Activated naive CD8-positive, alpha-beta T cell treated with anti-CD3 and anti-CD28 coated beads, Interleukin-2, amount 50 U/mL, for 16 hours (primary cell): ENCODE measurements around the gene MTM1.

Experiments
- DNase-seq: peaks from one replicate; pipeline ENCODE4 v3.0.0-alpha.2; 2020; ENCODE audit warnings: low read depth, low spot score

The MTM1 gene

DNA sequence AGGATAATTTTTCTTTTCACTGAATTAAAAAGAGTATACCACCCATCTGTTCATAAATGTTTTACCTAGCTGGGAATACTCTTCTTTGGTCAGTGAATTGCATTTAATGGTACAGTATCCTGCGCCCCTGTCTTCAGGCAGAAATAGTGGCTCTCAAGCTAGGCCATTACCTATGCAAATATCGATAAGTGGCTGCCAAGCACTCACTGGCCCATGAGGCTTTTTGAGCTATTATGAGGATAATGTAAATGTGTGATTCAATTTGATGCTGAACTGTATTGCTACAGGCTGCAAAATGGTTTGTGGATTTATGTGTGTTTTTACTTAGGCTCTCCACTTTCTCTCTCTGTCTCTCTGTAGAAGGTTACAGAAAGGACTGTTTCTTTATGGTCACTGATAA, 94.7 kb downstream of the MTM1 start:
- DNase-seq = no peak

DNA sequence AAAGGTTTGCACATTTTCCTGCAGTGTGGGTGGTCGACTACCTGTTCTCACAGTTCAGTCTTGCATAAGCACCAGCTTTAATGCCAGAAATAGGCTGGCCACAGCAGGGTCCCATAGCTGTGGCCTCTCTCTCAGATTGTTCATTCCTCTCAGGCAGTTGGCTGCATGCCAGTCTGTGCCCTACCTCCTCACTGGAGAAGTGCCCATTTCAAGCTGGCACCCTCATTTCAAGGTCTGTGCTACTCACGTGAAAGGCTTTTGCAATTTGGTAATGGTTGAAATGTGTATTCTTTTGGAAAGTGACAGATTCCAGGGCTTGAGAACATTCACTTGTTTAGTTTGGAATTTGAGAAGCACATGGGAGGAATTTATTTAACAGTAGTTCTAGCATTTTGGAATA, 95.9 kb downstream of the MTM1 start:
- no peak for DNase-seq

DNA sequence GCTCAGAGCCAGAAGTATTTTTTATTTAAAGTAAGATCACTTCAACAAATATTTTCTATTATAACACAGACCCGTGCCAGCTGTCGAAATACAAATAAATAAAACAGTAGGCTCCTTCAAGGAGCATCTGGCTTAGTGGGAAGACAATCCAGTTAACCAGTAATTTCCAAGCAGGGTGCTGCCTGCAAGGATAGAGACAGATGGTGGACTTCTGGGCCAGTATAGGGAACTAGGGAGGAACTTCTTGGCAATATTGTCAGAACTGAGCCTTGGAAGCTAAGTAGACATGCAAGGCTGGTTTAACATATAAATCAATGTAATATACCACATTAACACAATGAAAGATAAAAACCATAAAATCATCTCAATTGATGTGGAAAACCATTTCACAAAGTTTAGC, 107.8 kb downstream of the MTM1 start:
- no peak for DNase-seq

DNA sequence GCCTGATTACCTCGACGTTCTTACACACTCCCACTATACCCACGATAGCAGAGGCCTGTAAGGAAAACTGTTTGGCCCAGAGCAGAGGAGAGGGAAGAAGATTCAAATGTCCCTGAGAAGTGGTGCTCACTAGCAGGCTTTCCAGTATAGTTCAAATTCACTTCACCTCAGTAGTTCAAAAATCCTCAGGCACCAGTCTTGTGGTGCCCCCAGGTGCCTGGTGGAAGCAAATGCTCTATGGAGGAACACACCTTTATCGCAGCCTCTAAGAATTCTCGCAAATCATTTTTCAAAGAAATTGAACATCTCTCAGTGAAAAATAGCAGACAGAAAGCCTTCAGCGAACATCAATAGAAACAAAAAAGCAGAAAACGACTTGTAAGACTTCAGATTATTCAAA, 112.6 kb downstream of the MTM1 start:
- DNase-seq = no peak

DNA sequence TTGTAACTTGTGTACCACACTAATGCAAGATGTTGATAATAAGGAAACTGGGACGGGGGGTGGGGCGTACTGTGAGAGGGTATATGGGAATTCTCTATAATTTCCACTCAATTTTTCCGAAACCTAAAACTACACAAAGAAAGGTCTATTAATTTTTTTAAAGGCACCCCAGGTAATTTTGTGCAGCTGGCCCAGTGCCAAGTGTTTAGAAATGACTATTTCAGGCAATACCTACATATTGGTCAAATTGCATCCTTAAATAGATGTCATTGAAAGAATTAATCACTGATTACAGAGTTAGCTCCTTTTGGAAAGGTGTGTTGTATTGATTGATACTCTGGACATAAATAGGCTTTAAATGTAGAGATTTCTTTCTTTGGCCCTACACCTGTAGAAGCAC, 114.7 kb downstream of the MTM1 start:
- DNase-seq = no peak

DNA sequence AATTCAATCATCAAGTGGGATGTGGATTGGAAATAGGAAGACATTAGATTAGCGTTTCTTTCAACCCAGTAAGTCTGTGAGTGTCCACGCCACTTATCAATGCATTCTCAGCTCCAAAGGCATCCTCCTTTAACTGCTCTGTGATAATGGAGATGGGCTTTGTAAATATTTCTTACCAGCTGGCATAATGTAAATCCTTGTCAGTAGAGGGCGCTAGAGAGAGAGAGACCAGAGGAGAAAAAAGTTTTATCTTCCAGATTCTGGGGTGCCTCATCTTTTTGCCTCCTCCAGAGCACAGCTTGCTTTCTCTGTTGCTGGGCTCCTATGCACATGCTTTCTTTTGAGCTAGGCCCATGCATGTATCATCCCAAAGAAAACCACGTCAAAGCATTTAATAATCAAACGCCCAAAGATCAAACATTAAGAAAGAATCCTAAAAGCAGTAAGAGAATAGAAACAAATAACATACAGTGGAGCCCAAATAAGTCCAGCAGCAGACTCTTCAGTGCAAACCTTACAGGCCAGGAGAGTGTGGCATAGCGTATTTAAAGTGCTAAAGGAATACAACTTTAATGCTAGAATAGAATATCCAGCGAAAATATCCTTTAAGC, 115.2 kb downstream of the MTM1 start:
- no peak for DNase-seq

DNA sequence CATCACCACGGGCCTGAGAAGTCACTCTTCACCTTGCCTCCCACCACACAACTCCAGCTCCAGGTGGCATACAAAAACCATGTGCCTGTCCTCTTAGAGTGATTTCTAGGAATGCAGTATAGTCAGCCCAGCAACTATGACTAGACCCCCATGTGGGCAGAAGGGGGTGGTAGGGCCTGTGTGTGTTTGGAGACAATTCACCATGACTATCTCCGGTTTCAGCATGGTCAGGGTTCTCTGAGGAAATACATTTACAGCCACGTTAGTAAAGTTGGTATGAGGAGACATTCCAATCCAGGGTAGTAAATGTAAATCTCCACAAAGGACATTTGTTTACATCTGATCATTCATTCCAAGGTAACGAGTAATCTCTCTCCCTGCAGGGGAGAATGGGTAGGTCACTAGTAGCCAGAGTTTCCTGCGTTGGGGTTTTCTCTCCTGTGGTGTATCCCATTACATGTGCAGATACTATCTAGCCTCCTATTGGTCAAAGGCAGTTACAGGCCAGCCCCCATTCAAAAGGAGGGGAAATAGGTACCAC, 120.6 kb downstream of the MTM1 start:
- no peak for DNase-seq

DNA sequence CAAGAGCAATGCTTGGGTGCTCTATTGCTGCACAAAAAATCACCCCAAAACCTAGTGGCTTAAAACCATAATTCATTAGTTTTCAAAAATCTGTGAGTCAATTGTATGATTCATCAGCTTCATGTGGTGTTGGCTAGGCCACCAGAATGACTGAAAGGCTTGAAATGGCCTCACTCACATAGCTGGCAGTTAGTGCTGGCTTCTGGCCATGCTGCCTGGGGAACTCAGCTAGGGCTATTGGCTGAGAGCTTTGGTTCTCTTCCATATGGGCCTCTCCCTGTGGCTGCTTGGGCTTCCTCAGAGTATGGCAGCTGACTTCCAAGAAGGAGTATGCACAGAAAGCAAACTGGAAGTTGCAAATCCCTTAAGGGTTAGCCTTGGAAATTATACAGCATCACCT, 121.7 kb downstream of the MTM1 start:
- no peak for DNase-seq

DNA sequence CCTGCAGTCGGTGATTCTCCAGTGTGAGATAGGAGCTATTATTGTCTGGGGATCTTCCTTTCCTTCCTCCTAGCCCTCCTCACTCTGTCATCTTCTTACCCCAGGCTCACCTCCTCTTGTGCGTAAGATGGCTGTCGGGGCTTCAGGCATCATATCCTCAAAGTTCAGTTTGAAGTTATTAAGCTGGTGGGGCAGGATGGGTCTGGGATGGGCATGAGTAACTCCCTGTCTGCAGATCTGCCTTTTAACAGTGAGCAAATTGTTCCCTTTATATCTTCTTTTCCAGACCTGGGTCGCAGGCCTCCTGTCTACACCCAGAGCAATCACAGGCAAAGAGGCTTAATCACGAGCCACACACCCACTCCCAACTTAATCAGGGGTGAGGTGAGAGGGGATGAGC, 123.9 kb downstream of the MTM1 start:
- DNase-seq = no peak

DNA sequence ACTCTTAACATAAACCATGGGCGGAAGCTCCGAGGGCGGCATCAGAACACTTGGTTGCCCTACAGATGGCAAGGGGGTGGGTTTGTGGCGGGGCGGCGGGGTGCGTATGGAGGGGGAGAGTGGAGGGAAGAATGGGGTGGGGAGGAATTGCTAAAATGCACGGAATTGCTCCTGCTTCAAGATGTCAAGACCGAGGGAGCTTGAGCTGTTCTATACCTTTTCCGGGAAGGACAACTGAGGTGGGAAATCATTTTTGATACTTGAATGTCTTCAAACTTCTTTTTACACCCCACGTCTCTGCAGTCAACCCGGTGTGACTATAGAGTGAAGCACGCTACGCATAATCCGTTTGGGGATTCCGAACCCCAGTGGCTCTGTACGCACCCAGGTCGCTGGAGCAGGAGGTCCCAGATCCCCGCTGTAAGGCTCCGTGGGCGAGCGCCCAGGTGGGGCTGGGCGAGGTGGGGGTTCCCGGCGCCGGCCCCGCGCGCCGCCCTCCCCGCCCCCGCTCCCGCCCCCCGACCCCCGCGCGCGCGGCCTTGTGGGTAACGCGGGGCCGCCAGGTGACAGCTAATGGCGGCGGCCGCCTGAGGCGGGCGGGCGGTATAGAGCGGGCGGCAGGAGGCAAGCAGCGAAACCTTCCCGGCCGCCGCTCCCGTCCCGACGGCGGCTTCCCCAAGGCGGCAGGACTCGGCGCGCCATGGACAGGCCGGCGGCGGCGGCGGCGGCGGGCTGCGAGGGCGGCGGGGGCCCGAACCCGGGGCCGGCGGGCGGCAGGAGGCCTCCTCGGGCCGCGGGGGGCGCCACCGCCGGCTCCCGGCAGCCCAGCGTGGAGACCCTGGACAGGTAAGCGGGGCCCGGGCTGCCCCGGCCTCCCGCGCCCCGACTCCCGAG, 124.7 kb downstream of the MTM1 start, which contains the start of gene MTMR1:
TSS of gene MTMR1 (plus strand) at position 566 of the 894 bp plus-strand sequence. CDS start at position 701, 135 bp downstream.
- no peak for DNase-seq

DNA sequence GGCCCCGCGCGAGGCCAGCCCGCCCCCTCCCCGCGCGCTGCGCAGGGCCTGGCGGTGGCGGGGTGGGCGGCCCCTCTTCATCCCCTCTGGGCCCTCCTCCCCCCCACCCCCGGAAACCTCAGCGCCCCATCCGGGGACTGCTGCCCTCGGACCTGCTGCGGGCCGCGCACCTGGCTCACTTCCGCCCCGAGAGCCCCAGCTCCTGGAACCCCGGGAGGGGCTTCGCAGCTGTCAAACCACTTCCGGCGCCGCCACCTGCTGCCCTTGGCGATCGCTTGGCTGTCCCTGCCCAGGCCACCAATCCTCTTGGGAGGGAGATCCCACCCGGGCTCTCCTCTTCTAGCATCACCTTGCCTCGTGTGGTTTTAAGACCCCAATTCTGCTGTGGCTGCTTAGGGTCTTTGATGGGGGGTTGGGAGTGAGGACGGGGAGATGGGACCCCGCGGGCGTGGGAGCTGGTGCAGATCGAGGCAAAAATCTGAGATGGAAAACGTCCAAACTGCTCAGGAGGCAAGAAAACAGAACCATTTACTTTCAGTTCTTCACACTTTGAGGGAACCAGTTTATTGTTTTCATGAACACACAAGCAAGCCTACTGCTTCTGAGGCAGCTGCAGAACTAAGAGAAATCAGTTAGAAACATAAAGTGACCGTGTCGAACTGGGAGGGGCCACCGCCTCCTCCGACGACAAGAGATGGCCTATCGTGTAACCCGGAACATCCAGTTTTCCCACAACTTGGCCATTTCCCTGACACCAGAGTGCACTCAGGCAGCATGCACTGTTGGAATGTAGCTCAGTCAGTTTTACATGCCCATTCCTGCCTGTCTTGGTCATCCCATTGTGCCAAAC, 125.5 kb downstream of the MTM1 start:
- no peak for DNase-seq

DNA sequence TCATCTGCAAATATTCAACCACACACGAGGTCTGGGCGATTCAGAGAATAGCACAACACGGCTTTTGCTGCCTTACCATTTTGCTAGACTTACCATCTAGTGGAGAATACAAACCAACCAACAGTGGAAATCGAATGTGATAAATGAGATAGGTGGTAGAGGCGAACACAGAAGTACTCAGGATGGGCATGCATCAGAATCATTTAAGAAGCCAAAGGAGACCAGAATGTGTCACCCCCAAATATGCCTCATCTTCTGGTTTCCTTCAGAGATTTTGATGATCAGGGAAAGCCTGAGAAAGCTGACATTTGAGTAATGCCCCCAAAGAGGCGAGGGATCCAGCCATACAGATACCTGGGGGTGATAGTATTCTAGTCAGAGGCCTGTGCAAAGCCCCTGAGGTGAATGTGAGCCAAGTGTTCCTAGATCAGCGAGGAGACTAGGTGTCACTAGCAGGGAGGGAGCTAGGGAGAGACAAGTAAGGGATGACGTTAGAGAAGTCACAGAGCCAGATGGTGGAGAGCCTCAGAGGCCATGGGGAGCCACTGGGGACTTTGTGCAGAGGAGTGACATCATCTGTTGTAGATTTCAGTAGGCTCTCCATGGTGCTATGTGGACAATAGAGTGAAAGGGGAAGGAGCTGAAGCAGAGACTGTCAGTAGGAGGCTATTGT, 126.5 kb downstream of the MTM1 start:
- no peak for DNase-seq

DNA sequence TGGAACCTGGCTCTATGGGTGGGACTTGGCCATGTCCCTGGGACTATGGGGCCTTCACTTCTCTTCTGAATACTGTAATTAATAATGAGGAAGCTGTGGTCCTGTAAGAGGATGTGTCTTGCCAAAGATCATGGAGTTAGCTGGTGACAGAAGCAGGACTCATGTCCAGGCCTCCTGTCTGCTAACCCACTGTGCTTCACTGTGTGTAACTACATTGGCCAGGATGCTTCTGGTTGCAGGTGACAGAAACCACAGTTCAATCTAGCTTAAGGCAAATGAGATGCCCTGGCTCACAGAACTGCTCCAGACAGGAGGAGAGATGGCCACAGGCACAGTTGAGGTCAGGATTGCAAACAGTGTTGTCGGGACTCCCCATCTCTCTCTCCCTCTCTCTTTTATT, 127.9 kb downstream of the MTM1 start:
- no peak for DNase-seq

DNA sequence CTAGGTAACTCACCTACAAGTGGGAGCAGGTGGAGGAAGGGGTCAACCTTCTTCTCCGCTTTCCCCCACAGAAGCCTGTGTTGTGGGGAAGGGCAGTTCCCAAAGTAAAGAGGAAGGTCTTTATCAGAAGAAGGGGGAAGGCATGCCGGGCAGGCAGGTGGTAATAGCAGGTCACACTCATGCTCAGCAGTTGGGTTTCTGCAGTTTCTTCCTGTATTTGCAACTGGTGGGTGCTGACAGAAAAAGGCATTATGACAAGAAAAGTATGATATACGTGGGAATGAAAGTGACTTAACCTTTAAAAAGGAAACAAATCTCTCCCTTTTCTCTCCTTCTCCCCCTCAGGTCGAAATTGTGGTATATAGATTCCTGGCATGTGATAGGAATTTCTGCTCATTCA, 128.4 kb downstream of the MTM1 start:
- DNase-seq = no peak

DNA sequence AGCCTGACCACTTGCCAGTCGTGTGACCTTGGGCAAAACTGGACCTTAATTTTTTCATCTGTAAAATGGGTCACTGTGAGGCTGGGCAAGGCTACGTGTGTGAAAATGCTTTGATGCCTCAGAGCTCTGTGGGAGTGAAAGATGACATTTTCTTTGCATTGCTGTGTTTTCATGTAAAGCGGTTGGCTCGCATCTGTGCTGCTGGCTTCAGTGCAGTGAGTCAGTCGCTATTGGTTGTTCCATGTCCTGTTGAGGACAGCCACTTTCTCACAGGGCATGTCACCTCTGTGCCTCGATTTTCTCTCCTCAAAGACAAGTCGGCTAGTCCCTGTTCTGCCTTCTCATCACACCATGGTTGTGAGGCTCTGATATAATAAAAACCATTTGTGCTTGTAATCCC, 129.2 kb downstream of the MTM1 start:
- no peak for DNase-seq

DNA sequence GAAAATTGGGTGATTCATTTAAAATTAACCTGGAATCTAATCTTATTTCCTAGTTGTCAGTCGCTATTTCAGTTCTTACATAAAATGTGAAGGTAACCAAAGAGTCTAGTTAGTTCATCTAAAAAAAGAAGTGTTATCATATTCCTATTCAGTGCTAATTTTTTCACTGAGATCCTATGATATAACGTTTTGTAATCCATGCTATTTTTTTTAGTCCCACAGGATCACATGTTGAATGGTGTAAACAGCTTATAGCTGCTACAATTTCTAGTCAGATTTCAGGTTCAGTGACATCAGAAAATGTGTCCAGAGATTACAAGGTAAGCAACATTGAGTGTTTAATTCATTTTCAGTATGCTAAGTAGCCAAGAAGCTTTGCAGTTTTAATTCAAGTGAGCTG, 130.6 kb downstream of the MTM1 start:
- no peak for DNase-seq

DNA sequence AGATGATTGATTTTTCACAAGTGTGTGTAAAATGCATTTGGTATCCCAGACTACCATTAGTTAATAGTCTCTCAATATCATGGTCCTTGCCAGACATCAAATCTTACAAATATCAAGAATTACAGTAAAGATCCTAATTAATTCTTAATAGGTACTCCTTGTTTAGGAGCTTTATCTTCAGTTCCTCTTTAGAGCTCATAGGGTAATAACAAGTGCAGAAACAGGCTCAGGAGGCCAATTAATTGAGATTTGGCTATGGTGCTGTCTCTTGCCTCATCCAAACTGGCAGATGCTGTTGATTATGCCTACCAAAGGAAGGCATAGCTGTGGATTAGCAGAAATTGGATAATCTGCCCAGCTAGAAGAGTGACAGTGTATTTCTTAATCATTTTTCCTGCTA, 131.7 kb downstream of the MTM1 start:
- no peak for DNase-seq

DNA sequence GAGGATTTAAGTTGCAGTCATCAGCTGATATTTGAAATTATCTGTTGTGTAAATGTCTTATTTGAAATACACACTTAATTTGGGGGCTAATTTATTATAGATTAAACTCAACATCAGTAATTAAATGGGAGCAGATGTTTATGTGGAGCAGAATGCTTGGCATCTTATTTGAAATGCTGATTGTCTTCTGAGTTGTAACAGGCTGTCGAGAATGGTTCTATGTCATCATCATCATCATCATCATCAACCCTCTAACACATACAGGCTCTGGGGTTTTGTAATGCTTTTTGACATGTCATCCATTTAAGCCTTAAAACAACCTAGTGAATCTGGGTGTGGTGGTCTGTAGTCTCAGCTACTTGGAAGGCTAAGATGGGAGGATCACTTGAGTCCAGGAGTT, 133.0 kb downstream of the MTM1 start:
- no peak for DNase-seq

DNA sequence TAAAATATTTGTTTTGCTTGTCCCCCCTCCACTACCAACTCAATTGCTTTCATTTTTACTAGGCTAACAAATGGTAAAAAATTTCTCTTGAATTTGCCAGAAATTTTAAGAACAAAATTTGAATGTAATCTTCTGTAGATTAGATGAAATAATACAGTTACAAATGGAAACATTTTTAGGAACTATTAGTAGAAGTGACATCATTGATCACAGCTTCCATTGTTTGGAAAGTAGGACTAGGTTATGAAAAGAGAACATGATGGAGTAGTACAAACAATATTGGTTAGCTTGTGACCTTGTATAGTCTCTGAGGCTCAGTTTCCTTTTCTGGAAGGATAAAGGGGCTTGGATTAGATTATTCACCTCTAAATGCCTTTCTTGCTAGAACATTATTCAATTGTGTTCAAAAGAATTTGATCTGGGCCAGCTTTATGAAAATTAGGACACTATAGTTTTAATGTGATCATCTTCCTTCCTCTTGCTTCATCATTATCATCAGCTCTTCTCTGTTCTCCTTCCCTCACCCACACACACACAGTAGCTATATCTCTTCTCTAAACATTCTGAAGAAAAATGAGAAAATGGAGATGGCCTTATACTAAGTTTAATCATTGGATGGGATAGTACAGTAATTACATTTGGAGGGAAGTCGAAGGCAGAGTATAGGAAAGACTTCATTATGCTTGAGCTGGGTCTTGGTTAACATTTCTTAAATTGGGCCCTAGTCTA, 134.7 kb downstream of the MTM1 start:
- no peak for DNase-seq

DNA sequence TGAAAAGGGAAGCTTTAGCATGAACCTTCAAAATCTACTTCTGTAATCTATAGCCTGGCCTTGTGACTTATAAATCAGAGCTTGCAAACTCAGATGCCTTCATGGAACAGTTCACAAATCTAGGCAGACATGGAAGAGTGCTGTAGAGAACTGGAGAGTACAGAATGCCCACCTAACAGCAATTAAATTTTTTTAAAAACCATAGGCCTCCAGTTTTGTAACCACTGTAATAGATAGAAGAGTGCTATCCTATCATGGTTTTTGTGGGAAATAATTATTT, 135.2 kb downstream of the MTM1 start:
- no peak for DNase-seq

DNA sequence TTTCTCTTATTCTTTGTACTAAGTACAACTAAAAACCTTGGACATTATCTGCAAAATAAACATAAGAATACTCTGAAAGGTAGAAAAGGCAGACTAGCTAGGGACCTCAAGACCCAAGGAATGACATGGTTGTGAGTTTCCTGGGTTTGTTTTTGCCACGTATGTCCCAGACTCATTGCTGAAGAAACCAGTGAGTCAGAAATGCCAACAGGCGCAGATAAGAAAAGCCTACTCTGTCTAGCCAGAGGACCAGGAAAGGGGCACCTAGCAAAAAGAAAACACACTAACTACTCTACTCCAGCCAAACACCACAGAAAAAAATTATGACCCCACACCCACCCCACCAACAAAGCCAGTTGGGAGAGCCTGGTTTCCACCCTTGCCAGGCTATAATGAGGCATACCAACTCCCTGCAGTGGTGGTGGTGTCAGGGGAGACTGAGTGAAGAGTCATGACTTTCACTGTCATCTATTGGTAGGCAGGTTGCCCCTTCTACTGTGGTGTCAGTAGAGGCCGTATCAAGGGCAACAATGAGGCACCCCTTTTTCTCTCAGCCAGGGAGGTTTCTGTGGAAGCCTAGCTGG, 135.7 kb downstream of the MTM1 start:
- no peak for DNase-seq
